Measurements from ENCODE around the gene CADPS.

- TF ChIP-seq CTCF (IDR thresholded peaks at IDR 0.05; ENCODE audit: low read length) (peak; percentile 49; the same call in 1 of the 2 replicates), EZH2 (IDR thresholded peaks at IDR 0.05; ENCODE audit: borderline replicate concordance, low read length) (no peak)
Measured at GRCh38 chr3:62493109-62493801, 382.0 kb downstream of the CADPS start.

Measured in OCI-LY1 (cell line).